Neuron (in vitro differentiated cells): ENCODE results near the gene CNTN4.

Experiments
- H2AFZ ChIP-seq: one replicate; pipeline ENCODE4 v1.6.1; 2013; ENCODE audit warnings: low read depth, mild to moderate bottlenecking, inconsistent platforms, low read length, moderate library complexity
- H3K27me3 ChIP-seq: one replicate; pipeline ENCODE4 v1.6.1; 2013; ENCODE audit warnings: low read length; ENCODE audit not compliant: insufficient read depth
- H3K36me3 ChIP-seq: one replicate; pipeline ENCODE4 v1.6.1; 2013; ENCODE audit warnings: low read length; ENCODE audit not compliant: insufficient read depth
- H3K4me1 ChIP-seq: one replicate; pipeline ENCODE4 v1.6.1; 2013; ENCODE audit warnings: low read length; ENCODE audit not compliant: insufficient read depth
- H3K4me3 ChIP-seq: 2 replicates; pipeline ENCODE4 v1.5.1; 2013; ENCODE audit warnings: mild to moderate bottlenecking, low read length, moderate library complexity
- H3K9me3 ChIP-seq: one replicate; pipeline ENCODE4 v1.6.1; 2013; ENCODE audit warnings: low read length

CNTN4 gene

GRCh38 chr3:2477620-2478019, 379.0 kb downstream of the CNTN4 start:
- H2AFZ ChIP-seq, result no peak overlapping the region
- H3K9me3 ChIP-seq, result no peaks in the 10 kb centered on the region

GRCh38 chr3:2484162-2485026, 385.7 kb downstream of the CNTN4 start:
- Histone ChIP-seq H3K36me3 (no peaks in the 10 kb centered on the region), H3K9me3 (no peaks in the 10 kb centered on the region), H3K4me3 (no peak overlapping the region), H3K4me1 (no peaks in the 10 kb centered on the region), H2AFZ (no peak overlapping the region), H3K27me3 (no peaks in the 10 kb centered on the region)

More at GRCh38 chr3:2477620-2478019, 379.0 kb downstream of the CNTN4 start:
- Histone ChIP-seq H3K4me3 (no peak overlapping the region), H3K36me3 (no peaks in the 10 kb centered on the region), H3K27me3 (no peaks in the 10 kb centered on the region), H3K4me1 (no peaks in the 10 kb centered on the region)

- Histone ChIP-seq H3K27me3 (no peaks in the 10 kb centered on the region), H2AFZ (no peak overlapping the region), H3K4me1 (no peaks in the 10 kb centered on the region), H3K9me3 (no peaks in the 10 kb centered on the region), H3K4me3 (no peak overlapping the region), H3K36me3 (no peaks in the 10 kb centered on the region)
Measured at GRCh38 chr3:2485027-2485375, 386.3 kb downstream of the CNTN4 start.

- Histone ChIP-seq H2AFZ (no peak overlapping the region), H3K27me3 (no peaks in the 10 kb centered on the region), H3K4me1 (no peaks in the 10 kb centered on the region), H3K9me3 (no peaks in the 10 kb centered on the region), H3K36me3 (no peaks in the 10 kb centered on the region), H3K4me3 (no peak overlapping the region)
Measured at GRCh38 chr3:2495746-2496145, 397.1 kb downstream of the CNTN4 start.

- Histone ChIP-seq H3K9me3 (no peaks in the 10 kb centered on the region), H3K4me3 (no peak overlapping the region), H3K36me3 (no peaks in the 10 kb centered on the region), H3K27me3 (no peaks in the 10 kb centered on the region), H3K4me1 (no peaks in the 10 kb centered on the region), H2AFZ (no peak overlapping the region)
Measured at GRCh38 chr3:2504912-2505311, 406.2 kb downstream of the CNTN4 start.

- H3K36me3 ChIP-seq, result no peaks in the 10 kb centered on the region
- no peak overlapping the region for H3K4me3 ChIP-seq
Measured at GRCh38 chr3:2506776-2507175, 408.1 kb downstream of the CNTN4 start.

GRCh38 chr3:2510591-2511145, 412.0 kb downstream of the CNTN4 start:
- H3K4me1 ChIP-seq, result no peaks in the 10 kb centered on the region
- H3K4me3 ChIP-seq, result no peak overlapping the region

More at GRCh38 chr3:2506776-2507175, 408.1 kb downstream of the CNTN4 start:
- no peaks in the 10 kb centered on the region for H3K4me1 ChIP-seq
- H3K27me3 ChIP-seq, result no peaks in the 10 kb centered on the region
- H2AFZ ChIP-seq, result no peak overlapping the region
- H3K9me3 ChIP-seq, result no peaks in the 10 kb centered on the region

GRCh38 chr3:2511356-2511755, 412.7 kb downstream of the CNTN4 start:
- no peaks in the 10 kb centered on the region for H3K27me3 ChIP-seq
- no peaks in the 10 kb centered on the region for H3K9me3 ChIP-seq
- H3K4me1 ChIP-seq, result no peaks in the 10 kb centered on the region
- no peak overlapping the region for H2AFZ ChIP-seq
- no peak overlapping the region for H3K4me3 ChIP-seq
- H3K36me3 ChIP-seq, result no peaks in the 10 kb centered on the region

More at GRCh38 chr3:2510591-2511145, 412.0 kb downstream of the CNTN4 start:
- no peaks in the 10 kb centered on the region for H3K36me3 ChIP-seq
- no peaks in the 10 kb centered on the region for H3K27me3 ChIP-seq
- H3K9me3 ChIP-seq, result no peaks in the 10 kb centered on the region
- no peak overlapping the region for H2AFZ ChIP-seq

- Histone ChIP-seq H3K36me3 (no peaks in the 10 kb centered on the region), H3K9me3 (no peaks in the 10 kb centered on the region), H3K27me3 (no peaks in the 10 kb centered on the region), H3K4me3 (no peak overlapping the region), H2AFZ (no peak overlapping the region), H3K4me1 (no peaks in the 10 kb centered on the region)
Measured at GRCh38 chr3:2512881-2513280, 414.2 kb downstream of the CNTN4 start.

- H3K4me3 ChIP-seq, result no peak overlapping the region
- H3K9me3 ChIP-seq, result no peaks in the 10 kb centered on the region
- H3K36me3 ChIP-seq, result no peaks in the 10 kb centered on the region
- no peaks in the 10 kb centered on the region for H3K4me1 ChIP-seq
- H3K27me3 ChIP-seq, result no peaks in the 10 kb centered on the region
- no peak overlapping the region for H2AFZ ChIP-seq
Measured at GRCh38 chr3:2513986-2514385, 415.3 kb downstream of the CNTN4 start.

GRCh38 chr3:2516762-2517441, 418.2 kb downstream of the CNTN4 start:
- Histone ChIP-seq H3K27me3 (no peaks in the 10 kb centered on the region), H3K9me3 (no peaks in the 10 kb centered on the region), H3K4me3 (no peak overlapping the region), H2AFZ (no peak overlapping the region), H3K4me1 (no peaks in the 10 kb centered on the region), H3K36me3 (no peaks in the 10 kb centered on the region)

- Histone ChIP-seq H3K9me3 (no peaks in the 10 kb centered on the region), H3K27me3 (no peaks in the 10 kb centered on the region), H2AFZ (no peak overlapping the region), H3K4me1 (no peaks in the 10 kb centered on the region), H3K36me3 (no peaks in the 10 kb centered on the region), H3K4me3 (no peak overlapping the region)
Measured at GRCh38 chr3:2517500-2518172, 419.0 kb downstream of the CNTN4 start.

GRCh38 chr3:2523281-2523836, 424.7 kb downstream of the CNTN4 start:
- no peaks in the 10 kb centered on the region for H3K9me3 ChIP-seq
- no peak overlapping the region for H3K4me3 ChIP-seq
- H2AFZ ChIP-seq, result no peak overlapping the region
- H3K36me3 ChIP-seq, result no peaks in the 10 kb centered on the region
- H3K4me1 ChIP-seq, result no peaks in the 10 kb centered on the region
- no peaks in the 10 kb centered on the region for H3K27me3 ChIP-seq
